Right kidney (tissue), 9 donors: Measurements from ENCODE around the gene RPL36A.

Source experiments
- DNase-seq: peaks from one replicate; pipeline ENCODE4 v3.0.0-alpha.2; 2016
- long read RNA-seq, 8 donors: transcript quantifications; one replicate each; lab custom pipeline, GENCODE V29; 2026

RPL36A gene
- long read RNA-seq, donor 1, transcript RPL36A-208 (2 exons, 547 nt): minor isoform, 14 of 319 reads
- long read RNA-seq, donor 1, transcript RPL36A-202 (4 exons, 691 nt): minor isoform, 41 of 319 reads
- long read RNA-seq, donor 1, transcript RPL36A-204 (3 exons, 2,240 nt): minor isoform, 15 of 319 reads
- long read RNA-seq, donor 1, transcript RPL36A-203 (5 exons, 910 nt): major isoform, 225 of 319 reads
- long read RNA-seq, donor 1, partial matches to known transcripts: 9 of 319 reads
- long read RNA-seq, donor 1, other reads (novel, unspliced or antisense): 0 of 319 reads
- long read RNA-seq, donor 2, transcript RPL36A-202 (4 exons, 691 nt): minor isoform, 11 of 86 reads
- long read RNA-seq, donor 2, transcript RPL36A-203 (5 exons, 910 nt): major isoform, 58 of 86 reads
- long read RNA-seq, donor 2, transcript RPL36A-205 (4 exons, 710 nt): minor isoform, 7 of 86 reads
- long read RNA-seq, donor 2, transcript RPL36A-207 (2 exons, 373 nt): minor isoform, 5 of 86 reads
- long read RNA-seq, donor 2, partial matches to known transcripts: 0 of 86 reads
- long read RNA-seq, donor 2, other reads (novel, unspliced or antisense): 0 of 86 reads
- long read RNA-seq, donor 3, transcript RPL36A-203 (5 exons, 910 nt): major isoform, 48 of 59 reads
- long read RNA-seq, donor 3, partial matches to known transcripts: 0 of 59 reads
- long read RNA-seq, donor 3, other reads (novel, unspliced or antisense): 0 of 59 reads
- long read RNA-seq, donor 4, transcript RPL36A-203 (5 exons, 910 nt): major isoform, 130 of 174 reads
- long read RNA-seq, donor 4, transcript RPL36A-205 (4 exons, 710 nt): minor isoform, 11 of 174 reads
- long read RNA-seq, donor 4, transcript RPL36A-202 (4 exons, 691 nt): minor isoform, 19 of 174 reads
- long read RNA-seq, donor 4, transcript RPL36A-204 (3 exons, 2,240 nt): minor isoform, 10 of 174 reads
- long read RNA-seq, donor 4, partial matches to known transcripts: 0 of 174 reads
- long read RNA-seq, donor 4, other reads (novel, unspliced or antisense): 0 of 174 reads
- long read RNA-seq, donor 5, transcript RPL36A-203 (5 exons, 910 nt): major isoform, 155 of 178 reads
- long read RNA-seq, donor 5, transcript RPL36A-202 (4 exons, 691 nt): minor isoform, 11 of 178 reads
- long read RNA-seq, donor 5, partial matches to known transcripts: 0 of 178 reads
- long read RNA-seq, donor 5, other reads (novel, unspliced or antisense): 0 of 178 reads
- long read RNA-seq, donor 6, transcript RPL36A-202 (4 exons, 691 nt): minor isoform, 7 of 54 reads
- long read RNA-seq, donor 6, transcript RPL36A-203 (5 exons, 910 nt): major isoform, 41 of 54 reads
- long read RNA-seq, donor 6, partial matches to known transcripts: 0 of 54 reads
- long read RNA-seq, donor 6, other reads (novel, unspliced or antisense): 0 of 54 reads
- long read RNA-seq, donor 7, transcript RPL36A-203 (5 exons, 910 nt): major isoform, 73 of 120 reads
- long read RNA-seq, donor 7, transcript RPL36A-202 (4 exons, 691 nt): minor isoform, 16 of 120 reads
- long read RNA-seq, donor 7, transcript RPL36A-205 (4 exons, 710 nt): minor isoform, 11 of 120 reads
- long read RNA-seq, donor 7, transcript RPL36A-204 (3 exons, 2,240 nt): minor isoform, 6 of 120 reads
- long read RNA-seq, donor 7, partial matches to known transcripts: 6 of 120 reads
- long read RNA-seq, donor 7, other reads (novel, unspliced or antisense): 0 of 120 reads
- long read RNA-seq, donor 8, transcript RPL36A-203 (5 exons, 910 nt): major isoform, 90 of 105 reads
- long read RNA-seq, donor 8, transcript RPL36A-202 (4 exons, 691 nt): minor isoform, 8 of 105 reads
- long read RNA-seq, donor 8, partial matches to known transcripts: 0 of 105 reads
- long read RNA-seq, donor 8, other reads (novel, unspliced or antisense): 0 of 105 reads

GRCh38 chrX:101390664-101391525 is at the start of gene RPL36A:
RPL36A (plus strand) TSS chrX:101391011; CDS start chrX:101391044, 33 bp downstream.
- peak; percentile 65 for DNase-seq

- peak; percentile 4 for DNase-seq
These were observed 42.9 kb upstream of the RPL36A start for GRCh38 chrX:101347859-101348451.

- peak; percentile 81 for DNase-seq
These were observed 42.2 kb upstream of the RPL36A start, which contains the start of gene TIMM8A for GRCh38 chrX:101348452-101349192. TIMM8A (minus strand) TSS chrX:101348742; CDS start chrX:101348664, 78 bp downstream.

DNA sequence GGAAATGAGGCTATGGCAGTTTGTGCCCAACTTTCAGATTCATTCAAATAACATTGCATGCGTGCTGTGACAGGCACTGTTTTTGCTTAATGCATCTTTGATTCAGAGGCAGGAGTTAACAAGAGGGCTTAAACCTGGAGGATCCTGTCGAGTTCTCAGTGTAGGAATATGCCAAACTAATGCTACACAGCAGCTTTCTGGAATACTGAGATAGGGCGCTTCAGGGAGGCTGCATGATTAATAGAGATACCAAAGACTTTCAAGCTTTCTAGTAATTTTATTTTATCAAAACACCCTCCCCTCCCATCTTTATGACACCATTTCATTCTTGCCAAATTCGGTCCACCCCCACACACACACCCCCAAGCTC is 41.6 kb upstream of the RPL36A start:
- no peak for DNase-seq

GRCh38 chrX:101357166-101357795 is 33.5 kb upstream of the RPL36A start:
- DNase-seq: no peak

- DNase-seq: no peak
These were observed 30.8 kb upstream of the RPL36A start for GRCh38 chrX:101359966-101360365.

GRCh38 chrX:101360390-101360789 is 30.4 kb upstream of the RPL36A start:
- DNase-seq: no peak

- DNase-seq: no peak
These were observed 28.7 kb upstream of the RPL36A start for GRCh38 chrX:101362116-101362515.

DNA sequence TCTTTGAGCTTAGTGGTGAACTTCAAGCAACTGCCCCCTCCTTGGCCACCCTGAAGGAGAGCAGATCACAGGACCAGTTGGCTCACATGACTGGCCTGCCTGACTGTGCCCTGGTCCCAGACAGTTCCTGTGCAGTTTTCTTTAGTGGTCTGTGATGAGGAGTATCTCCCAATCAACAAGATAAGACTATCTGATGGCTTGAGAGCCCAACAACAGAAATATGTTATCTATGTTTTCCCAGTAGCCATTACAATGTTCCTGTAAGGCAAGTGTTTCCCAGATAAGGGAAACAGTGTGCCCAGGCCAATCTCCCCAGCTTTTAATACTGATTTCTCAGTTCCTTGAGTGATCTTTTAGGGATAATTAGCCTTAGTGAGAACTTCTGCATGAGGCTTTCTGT is 28.1 kb upstream of the RPL36A start:
- no peak for DNase-seq

DNA sequence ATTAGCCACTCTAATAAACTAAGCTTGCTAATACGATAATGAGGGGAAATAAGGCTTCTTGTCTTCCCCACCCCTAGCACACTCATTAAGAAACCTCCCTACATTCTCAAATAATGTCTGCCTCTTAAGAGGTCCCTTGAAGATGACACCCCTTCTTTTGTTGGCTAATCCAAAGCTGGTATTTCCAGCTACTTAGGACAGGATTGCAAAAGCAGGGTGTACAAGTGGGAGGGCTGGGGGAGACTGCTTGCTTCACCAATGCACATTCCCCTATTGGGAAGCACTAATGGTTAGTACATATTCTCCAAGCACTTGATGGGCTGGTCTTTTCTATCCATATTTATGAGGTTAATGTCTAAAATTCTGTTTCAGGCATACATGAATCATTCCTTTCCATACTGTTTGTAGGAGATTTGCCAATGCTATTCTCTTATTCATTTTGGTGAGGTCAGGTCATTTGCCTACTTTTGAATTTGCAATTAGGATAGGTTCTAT is 25.5 kb upstream of the RPL36A start:
- DNase-seq: no peak

- no peak for DNase-seq
These were observed 22.0 kb upstream of the RPL36A start for GRCh38 chrX:101368800-101369199.

DNA sequence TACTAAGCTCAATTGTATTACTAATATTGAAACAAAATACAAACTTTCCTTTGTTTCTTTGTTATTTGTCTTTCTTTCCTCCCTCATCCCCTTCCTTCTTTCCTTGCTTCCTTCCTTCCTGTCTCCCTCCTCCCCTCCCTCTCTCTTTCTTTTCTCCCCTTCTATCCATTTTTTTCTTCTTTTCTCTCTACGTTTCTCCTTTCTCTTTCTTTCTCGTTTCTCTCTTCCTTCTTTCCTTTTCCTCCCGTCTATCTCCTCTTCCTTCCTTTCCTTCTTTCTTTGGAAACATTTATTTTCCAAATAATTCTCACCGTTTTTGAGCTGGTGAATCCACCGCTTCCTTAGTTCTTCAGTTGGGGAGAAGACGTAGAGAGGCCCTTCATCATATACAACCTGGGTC is 21.1 kb upstream of the RPL36A start:
- no peak for DNase-seq

DNA sequence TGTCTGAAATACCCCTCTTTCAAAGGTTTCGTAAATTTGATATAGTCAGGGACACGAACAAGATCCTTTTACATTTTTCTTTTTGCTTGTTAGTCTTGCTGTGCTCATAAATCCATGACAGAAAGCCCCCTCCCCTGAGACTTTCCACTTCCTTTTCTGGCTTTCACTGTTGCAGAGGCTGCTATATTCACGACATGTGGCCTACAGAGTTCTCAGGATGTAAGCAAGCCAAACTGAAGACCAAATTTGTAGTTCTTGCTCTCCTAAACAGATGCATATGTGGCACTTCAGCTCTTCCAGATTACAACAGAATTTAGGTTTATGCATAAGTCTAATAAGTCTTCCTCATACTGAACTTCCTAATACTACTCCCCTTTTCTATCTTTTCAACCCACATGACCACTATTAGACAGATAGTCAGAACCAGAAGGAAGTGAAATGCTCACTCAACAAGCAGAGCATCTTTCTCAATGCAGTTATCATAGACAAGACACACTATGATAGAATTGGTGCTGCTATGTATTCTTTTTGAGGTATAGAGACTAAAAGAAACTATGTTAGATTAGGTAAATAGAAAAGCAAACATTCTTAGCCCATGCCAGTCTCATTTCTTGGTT is 19.8 kb upstream of the RPL36A start:
- no peak for DNase-seq

- no peak for DNase-seq
These were observed 13.3 kb upstream of the RPL36A start for GRCh38 chrX:101377547-101377946.

DNA sequence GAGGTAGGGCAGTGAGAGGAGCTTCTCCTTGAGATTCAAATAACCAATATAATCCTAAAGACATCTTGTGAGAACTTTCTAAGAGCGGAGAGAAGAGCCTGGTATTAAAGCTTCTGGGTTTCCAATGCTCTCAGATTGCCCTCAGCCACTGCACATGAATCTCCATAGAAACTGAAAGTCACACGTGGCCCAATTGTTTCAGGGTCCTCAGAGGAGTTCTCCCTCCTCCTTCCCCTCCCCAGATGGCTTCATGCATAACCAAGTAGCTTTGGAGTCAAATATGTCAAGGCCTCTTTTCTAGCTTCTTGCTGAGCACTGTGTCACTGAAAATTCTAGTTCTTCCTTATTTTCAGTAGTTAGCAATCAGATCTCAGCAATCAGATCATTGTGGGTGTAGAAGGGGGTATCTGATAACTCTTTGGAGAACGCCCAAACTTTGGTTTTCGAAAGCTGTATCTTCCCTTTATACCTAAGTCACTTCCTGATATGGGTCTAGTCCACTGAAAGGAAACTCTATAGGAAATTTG is 7.1 kb upstream of the RPL36A start:
- DNase-seq: no peak

GRCh38 chrX:101385026-101385684 is 5.7 kb upstream of the RPL36A start:
- no peak for DNase-seq
